Measurements from ENCODE around the gene MAP3K5. TPM values are rescaled to one million over a fixed set of nuclear protein-coding genes. Genes with fewer than 3 reads are reported as not detected.

The MAP3K5 gene
- total RNA-seq, 5 donors from 2014 or later (not counting 1 experiment from before 2014, with no cell fraction given) = 17.8 to 29.2 (median 20.6) TPM

DNA sequence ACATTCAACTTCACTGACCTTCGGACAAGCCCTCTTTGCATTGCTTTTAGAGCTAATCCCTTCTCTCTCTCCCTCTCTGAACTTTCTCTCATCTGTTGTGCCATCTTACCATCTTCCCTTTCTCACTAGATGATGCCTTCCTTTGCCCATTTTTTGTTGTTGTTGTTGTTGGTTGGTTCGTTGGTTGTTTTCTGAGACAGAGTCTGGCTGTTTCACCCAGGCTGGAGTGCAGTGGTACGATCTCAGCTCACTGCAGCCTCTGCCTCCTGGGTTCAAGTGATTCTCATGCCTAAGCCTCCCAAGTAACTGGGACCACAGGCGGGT lies 18.8 kb downstream of the MAP3K5 start:
- H3K36me3 ChIP-seq (ENCODE audit: control insufficient read depth in 2 of 2, extremely low read depth in 1 of 2, insufficient read depth in 1 of 2, low read length in 1 of 2) = no peaks in the 10 kb centered on the region
- ChIA-PET CTCF (interaction anchor here (0.6 to 1.0 kb wide), 2 partner anchors 18 to 19 kb away, joined by 3 to 7 read pairs; partner anchors contain the start of gene MAP3K5 (in 1 of the 2)), POLR2A (no interaction called here)
- H3K27ac Mint-ChIP-seq = peak overlapping the region; percentile 66 to 72
- no peak overlapping the region for H3K27ac ChIP-seq (ENCODE audit: low read length)
- peak overlapping the region in 1 of 3 donors; percentile 48 for H3K4me3 Mint-ChIP-seq
- H3K4me1 Mint-ChIP-seq = peaks cover 36 to 70% (median 47%) of the 10 kb centered on the region in 3 donors
- H3K27me3 Mint-ChIP-seq = no peaks in the 10 kb centered on the region
- ATAC-seq (replicated peaks in 1 of 4) = no peak
- H3K36me3 Mint-ChIP-seq = peaks cover 17% of the 10 kb centered on the region
- no peaks in the 10 kb centered on the region for H3K27me3 ChIP-seq (replicated peaks in 1 of 2; ENCODE audit: control insufficient read depth in 2 of 2, extremely low read depth in 1 of 2, insufficient read depth in 2 of 2, low read length in 1 of 2)
- H3K4me1 ChIP-seq (ENCODE audit: control insufficient read depth in 1 of 2, extremely low read depth in 1 of 2, insufficient read depth in 2 of 2, low read length in 2 of 2) = peaks cover 0 to 23% of the 10 kb centered on the region in 2 experiments
- H3K9me3 Mint-ChIP-seq = peaks cover 0 to 7% (median 0%) of the 10 kb centered on the region in 3 donors
- WGBS (ENCODE audit: insufficient coverage) = 95% methylated on average over 2 of the region's 4 CpGs
- DNase-seq = no peak
- H3K9me3 ChIP-seq = no peaks in the 10 kb centered on the region
- H3K4me3 ChIP-seq (ENCODE audit: control insufficient read depth in 1 of 2, extremely low read depth in 1 of 2, low read length in 1 of 2) = no peak overlapping the region

DNA sequence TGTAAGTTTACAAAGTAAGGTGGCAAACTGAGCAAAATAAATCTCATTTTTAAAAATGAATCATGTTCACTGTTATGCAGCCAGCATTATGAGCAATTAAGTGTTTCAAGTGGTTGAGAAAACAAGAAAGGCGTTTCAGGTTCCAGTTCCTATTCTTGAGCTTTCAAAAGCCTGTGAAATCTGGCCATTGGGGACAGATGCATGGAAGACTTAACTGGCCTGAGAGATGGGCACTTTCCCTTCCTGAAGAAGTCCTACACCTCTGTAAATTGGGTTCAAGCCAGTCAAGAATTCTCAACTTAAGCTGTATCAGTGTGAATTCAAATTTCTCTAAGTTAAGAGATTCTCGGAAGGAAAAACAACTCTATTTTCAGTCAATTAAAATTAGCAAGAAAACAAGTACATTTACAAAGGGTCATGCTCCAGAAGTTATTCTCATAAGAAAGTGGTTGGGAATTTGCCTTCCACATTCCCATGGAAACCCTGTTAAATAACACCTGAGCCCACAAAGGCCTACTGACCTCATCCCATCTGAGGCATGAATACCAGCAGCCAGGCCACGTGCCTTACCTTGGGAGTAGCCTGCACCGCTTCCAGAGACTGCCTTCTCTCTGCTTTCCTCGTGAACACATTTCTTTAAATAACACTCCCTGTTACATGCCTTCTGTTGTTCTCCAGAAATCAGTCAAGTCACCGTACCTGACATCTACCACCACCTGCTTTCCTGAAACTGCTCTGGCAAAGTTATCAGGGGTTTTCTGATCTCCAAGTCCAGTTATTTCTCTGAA lies 19.4 kb downstream of the MAP3K5 start:
- POLR2A ChIA-PET = interaction anchor here in 1 of 2 donors (0.6 kb wide), 1 partner anchor 12 kb away, joined by 3 read pairs; no protein-coding TSS in a partner anchor
- H3K4me3 Mint-ChIP-seq = peak overlapping the region in 1 of 3 donors; percentile 48
- WGBS (ENCODE audit: insufficient coverage) = 76% methylated on average over 5 of the region's 6 CpGs
- Histone ChIP-seq H3K4me3 (ENCODE audit: control insufficient read depth in 1 of 2, extremely low read depth in 1 of 2, low read length in 1 of 2) (no peak overlapping the region), H3K4me1 (ENCODE audit: control insufficient read depth in 1 of 2, extremely low read depth in 1 of 2, insufficient read depth in 2 of 2, low read length in 2 of 2) (peaks cover 0 to 24% of the 10 kb centered on the region in 2 experiments), H3K36me3 (ENCODE audit: control insufficient read depth in 2 of 2, extremely low read depth in 1 of 2, insufficient read depth in 1 of 2, low read length in 1 of 2) (no peaks in the 10 kb centered on the region), H3K27ac (ENCODE audit: low read length) (no peak overlapping the region), H3K9me3 (no peaks in the 10 kb centered on the region), H3K27me3 (replicated peaks in 1 of 2; ENCODE audit: control insufficient read depth in 2 of 2, extremely low read depth in 1 of 2, insufficient read depth in 2 of 2, low read length in 1 of 2) (no peaks in the 10 kb centered on the region)
- peaks cover 0 to 7% (median 0%) of the 10 kb centered on the region in 3 donors for H3K9me3 Mint-ChIP-seq
- H3K36me3 Mint-ChIP-seq = peaks cover 17% of the 10 kb centered on the region
- no peak for ATAC-seq (replicated peaks in 1 of 4)
- H3K4me1 Mint-ChIP-seq = peaks cover 40 to 76% (median 51%) of the 10 kb centered on the region in 3 donors
- no peaks in the 10 kb centered on the region for H3K27me3 Mint-ChIP-seq
- CTCF ChIA-PET = interaction anchor here (0.6 to 1.0 kb wide), 3 partner anchors 13 to 19 kb away, joined by 3 to 7 read pairs (median 3); partner anchors contain the start of gene MAP3K5 (in 1 of the 2)
- peak overlapping the region; percentile 66 to 72 for H3K27ac Mint-ChIP-seq
- DNase-seq = no peak

DNA sequence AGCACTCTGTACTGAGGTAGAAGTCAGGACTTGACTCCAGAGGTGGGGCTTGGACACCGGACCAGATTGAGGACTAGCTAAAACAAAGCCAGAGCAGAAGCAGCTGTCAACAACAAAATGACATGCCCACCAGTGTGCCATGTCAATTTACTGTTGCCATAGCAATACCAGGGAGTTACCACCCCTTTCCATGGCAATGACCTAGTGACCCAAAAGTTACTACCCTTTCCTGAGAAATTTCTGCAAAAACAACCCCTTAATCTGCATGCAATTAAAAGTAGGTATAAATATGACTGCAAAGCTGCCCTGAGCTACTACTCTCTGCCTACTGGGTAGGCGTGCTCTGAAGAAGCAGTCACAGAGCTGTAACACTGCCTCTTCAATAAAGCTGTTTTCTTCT lies 21.0 kb downstream of the MAP3K5 start:
- H3K27ac Mint-ChIP-seq = peak overlapping the region; percentile 57 to 71
- ATAC-seq (replicated peaks in 1 of 4) = no peak
- no peak overlapping the region for H3K4me3 Mint-ChIP-seq

DNA sequence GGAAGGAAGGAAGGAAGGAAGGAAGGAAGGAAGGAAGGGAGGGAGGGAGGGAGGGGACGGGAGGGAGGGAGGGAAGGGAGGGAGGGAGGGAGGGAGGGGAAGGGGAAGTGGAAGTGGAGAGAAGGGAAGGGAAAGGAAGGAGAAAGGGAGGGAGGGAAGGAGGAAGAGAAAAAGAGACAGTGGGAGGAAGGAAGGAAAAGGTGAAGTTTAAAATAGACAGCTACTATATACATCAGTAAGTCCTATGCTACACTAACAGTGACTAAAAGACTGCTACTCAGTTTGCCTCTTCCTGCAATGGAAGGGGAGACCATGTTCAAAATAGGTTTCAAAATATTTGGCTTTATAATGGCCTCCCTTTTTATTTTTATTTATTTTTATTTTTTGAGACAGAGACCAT lies 22.5 kb downstream of the MAP3K5 start:
- H3K36me3 Mint-ChIP-seq = peaks cover 12% of the 10 kb centered on the region
- Histone ChIP-seq H3K4me1 (ENCODE audit: control insufficient read depth in 1 of 2, extremely low read depth in 1 of 2, insufficient read depth in 2 of 2, low read length in 2 of 2) (peaks cover 6 to 45% of the 10 kb centered on the region in 2 experiments), H3K4me3 (ENCODE audit: control insufficient read depth in 1 of 2, extremely low read depth in 1 of 2, low read length in 1 of 2) (no peak overlapping the region), H3K27ac (ENCODE audit: low read length) (peak overlapping the region; percentile 7), H3K27me3 (replicated peaks in 1 of 2; ENCODE audit: control insufficient read depth in 2 of 2, extremely low read depth in 1 of 2, insufficient read depth in 2 of 2, low read length in 1 of 2) (no peaks in the 10 kb centered on the region), H3K9me3 (no peaks in the 10 kb centered on the region), H3K36me3 (ENCODE audit: control insufficient read depth in 2 of 2, extremely low read depth in 1 of 2, insufficient read depth in 1 of 2, low read length in 1 of 2) (no peaks in the 10 kb centered on the region)
- WGBS (ENCODE audit: insufficient coverage) = no CpG with 5 or more reads among the region's 1 CpG
- no peak overlapping the region for H3K27ac Mint-ChIP-seq
- no peak overlapping the region for H3K4me3 Mint-ChIP-seq
- CTCF ChIA-PET = no interaction called here
- DNase-seq (no peak), ATAC-seq (replicated peaks in 1 of 4) (no peak)
- no peaks in the 10 kb centered on the region for H3K27me3 Mint-ChIP-seq
- POLR2A ChIA-PET = interaction anchor here in 1 of 2 donors (0.6 to 0.7 kb wide), 2 partner anchors 248 to 1742 kb away, joined by 3 read pairs; no protein-coding TSS in a partner anchor
- H3K9me3 Mint-ChIP-seq = peaks cover 0 to 7% (median 0%) of the 10 kb centered on the region in 3 donors
- peaks cover 61 to 89% (median 65%) of the 10 kb centered on the region in 3 donors for H3K4me1 Mint-ChIP-seq

More for the DNA sequence above, 21.0 kb downstream of the MAP3K5 start:
- Histone ChIP-seq H3K36me3 (ENCODE audit: control insufficient read depth in 2 of 2, extremely low read depth in 1 of 2, insufficient read depth in 1 of 2, low read length in 1 of 2) (no peaks in the 10 kb centered on the region), H3K4me1 (ENCODE audit: control insufficient read depth in 1 of 2, extremely low read depth in 1 of 2, insufficient read depth in 2 of 2, low read length in 2 of 2) (peaks cover 3 to 29% of the 10 kb centered on the region in 2 experiments), H3K27me3 (replicated peaks in 1 of 2; ENCODE audit: control insufficient read depth in 2 of 2, extremely low read depth in 1 of 2, insufficient read depth in 2 of 2, low read length in 1 of 2) (no peaks in the 10 kb centered on the region), H3K4me3 (ENCODE audit: control insufficient read depth in 1 of 2, extremely low read depth in 1 of 2, low read length in 1 of 2) (no peak overlapping the region), H3K27ac (ENCODE audit: low read length) (peak overlapping the region; percentile 21), H3K9me3 (no peaks in the 10 kb centered on the region)
- no peak for DNase-seq
- H3K36me3 Mint-ChIP-seq = peaks cover 17% of the 10 kb centered on the region
- WGBS (ENCODE audit: insufficient coverage) = 90% methylated on average over 2 of the region's 2 CpGs
- peaks cover 47 to 86% (median 65%) of the 10 kb centered on the region in 3 donors for H3K4me1 Mint-ChIP-seq
- ChIA-PET POLR2A (interaction anchor here (0.6 kb wide), 2 partner anchors 8 to 57 kb away, joined by 3 to 4 read pairs; no protein-coding TSS in a partner anchor), CTCF (interaction anchor here in 1 of 2 donors (0.6 to 1.5 kb wide), 3 partner anchors 9 to 51 kb away, joined by 3 to 10 read pairs (median 5); partner anchors contain the start of genes MAP3K5 and PEX7)
- H3K27me3 Mint-ChIP-seq = no peaks in the 10 kb centered on the region
- peaks cover 0 to 7% (median 0%) of the 10 kb centered on the region in 3 donors for H3K9me3 Mint-ChIP-seq

DNA sequence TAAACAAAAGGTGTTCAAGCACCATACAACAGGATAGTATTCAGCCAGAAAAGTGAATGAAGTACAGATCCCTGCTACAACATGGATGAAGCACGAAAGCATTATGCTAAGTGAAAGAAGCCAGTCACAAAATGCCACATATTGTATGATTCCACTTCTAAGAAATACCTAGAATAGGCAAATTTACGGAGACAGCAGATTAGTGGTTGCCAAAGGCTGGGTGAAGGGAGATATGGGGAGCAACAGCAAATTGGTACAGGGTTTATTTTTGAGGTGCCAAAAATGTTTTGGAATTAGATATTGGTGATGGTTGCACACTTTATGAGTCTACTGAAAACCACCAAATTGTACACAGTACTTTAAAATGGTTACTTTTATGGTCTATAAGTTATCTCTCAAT lies 23.2 kb downstream of the MAP3K5 start:
- H3K4me1 Mint-ChIP-seq = peaks cover 61 to 89% (median 68%) of the 10 kb centered on the region in 3 donors
- WGBS (ENCODE audit: insufficient coverage) = no CpG with 5 or more reads among the region's 2 CpGs
- H3K36me3 ChIP-seq (ENCODE audit: control insufficient read depth in 2 of 2, extremely low read depth in 1 of 2, insufficient read depth in 1 of 2, low read length in 1 of 2) = no peaks in the 10 kb centered on the region
- ChIA-PET POLR2A (no interaction called here), CTCF (interaction anchor here in 1 of 2 donors (0.9 to 1.0 kb wide), 2 partner anchors 18 to 23 kb away, joined by 3 to 4 read pairs; partner anchors contain the start of gene MAP3K5)
- ATAC-seq (replicated peaks in 1 of 4) = no peak
- no peaks in the 10 kb centered on the region for H3K27me3 Mint-ChIP-seq
- peaks cover 0 to 7% (median 0%) of the 10 kb centered on the region in 3 donors for H3K9me3 Mint-ChIP-seq
- H3K4me3 ChIP-seq (ENCODE audit: control insufficient read depth in 1 of 2, extremely low read depth in 1 of 2, low read length in 1 of 2) = no peak overlapping the region
- peaks cover 8% of the 10 kb centered on the region for H3K36me3 Mint-ChIP-seq
- H3K4me1 ChIP-seq (ENCODE audit: control insufficient read depth in 1 of 2, extremely low read depth in 1 of 2, insufficient read depth in 2 of 2, low read length in 2 of 2) = peaks cover 10 to 51% of the 10 kb centered on the region in 2 experiments
- H3K27ac ChIP-seq (ENCODE audit: low read length) = no peak overlapping the region
- no peak for DNase-seq
- H3K27me3 ChIP-seq (replicated peaks in 1 of 2; ENCODE audit: control insufficient read depth in 2 of 2, extremely low read depth in 1 of 2, insufficient read depth in 2 of 2, low read length in 1 of 2) = no peaks in the 10 kb centered on the region
- H3K27ac Mint-ChIP-seq = peak overlapping the region; percentile 31 to 44
- H3K4me3 Mint-ChIP-seq = no peak overlapping the region
- H3K9me3 ChIP-seq = no peaks in the 10 kb centered on the region

DNA sequence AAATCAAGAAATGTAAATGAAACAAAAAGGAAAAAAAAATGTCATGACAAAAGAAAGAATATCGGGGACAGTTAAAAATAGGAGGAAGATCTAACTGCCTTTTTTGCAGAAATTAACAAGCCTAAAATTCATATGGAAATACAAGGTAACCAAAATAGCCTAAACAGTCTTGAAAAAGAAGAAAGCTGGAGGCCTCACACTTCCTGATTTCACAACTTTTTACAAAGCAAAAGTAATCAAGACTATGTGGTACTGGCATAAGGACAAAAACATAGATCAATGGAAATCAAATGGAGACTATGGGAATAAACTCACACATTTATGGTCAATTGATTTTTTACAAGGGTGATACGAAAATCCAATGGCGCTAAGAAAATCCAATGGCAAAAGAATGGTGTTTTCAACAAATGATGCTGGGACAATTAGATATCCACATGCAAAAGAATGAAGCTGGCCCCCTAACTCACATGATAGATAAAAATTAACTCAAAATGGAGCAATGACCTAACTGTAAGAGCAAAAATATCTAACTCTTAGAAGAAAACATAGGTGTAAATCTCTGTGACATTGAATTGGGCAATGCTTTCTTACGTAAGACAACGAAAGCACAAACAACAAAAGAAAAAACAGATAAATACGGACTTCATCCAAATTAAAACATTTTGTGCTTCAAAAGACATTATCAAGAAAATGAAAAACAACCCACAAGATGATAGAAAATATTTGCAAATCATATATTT lies 24.5 kb downstream of the MAP3K5 start:
- Histone ChIP-seq H3K9me3 (no peaks in the 10 kb centered on the region), H3K36me3 (ENCODE audit: control insufficient read depth in 2 of 2, extremely low read depth in 1 of 2, insufficient read depth in 1 of 2, low read length in 1 of 2) (no peaks in the 10 kb centered on the region), H3K4me1 (ENCODE audit: control insufficient read depth in 1 of 2, extremely low read depth in 1 of 2, insufficient read depth in 2 of 2, low read length in 2 of 2) (peaks cover 12 to 57% of the 10 kb centered on the region in 2 experiments), H3K27ac (ENCODE audit: low read length) (peak overlapping the region; percentile 54), H3K4me3 (ENCODE audit: control insufficient read depth in 1 of 2, extremely low read depth in 1 of 2, low read length in 1 of 2) (no peak overlapping the region), H3K27me3 (replicated peaks in 1 of 2; ENCODE audit: control insufficient read depth in 2 of 2, extremely low read depth in 1 of 2, insufficient read depth in 2 of 2, low read length in 1 of 2) (no peaks in the 10 kb centered on the region)
- POLR2A ChIA-PET = no interaction called here
- Mint-ChIP-seq H3K4me3 (peak overlapping the region in 2 of 3 donors; percentile 4 to 15), H3K4me1 (peaks cover 63 to 89% (median 68%) of the 10 kb centered on the region in 3 donors), H3K27me3 (no peaks in the 10 kb centered on the region), H3K36me3 (peaks cover 4% of the 10 kb centered on the region), H3K9me3 (peaks cover 0 to 3% (median 0%) of the 10 kb centered on the region in 3 donors), H3K27ac (peak overlapping the region; percentile 81 to 84)
- WGBS (ENCODE audit: insufficient coverage) = no CpG with 5 or more reads among the region's 6 CpGs
- DNase-seq = no peak
- ATAC-seq (replicated peaks in 1 of 4) = no peak
- CTCF ChIA-PET = interaction anchor here in 1 of 2 donors (0.7 to 1.0 kb wide), 2 partner anchors 24 to 79 kb away, joined by 3 to 4 read pairs; partner anchors contain the start of gene MAP3K5
